Fibroblast of lung (primary cell): ENCODE data around the gene DOLK. TPM values are rescaled to one million over a fixed set of nuclear protein-coding genes. Genes with fewer than 3 reads are reported as not detected.

Source experiments
- DNase-seq, 2 donors: peaks; one replicate each; pipeline versions ENCODE4 v3.0.0 to v3.0.0-alpha.2; 2010; ENCODE audit warnings: low read depth in 2 of 2
- H2AFZ ChIP-seq: 2 replicates; pipeline ENCODE4 v1.5.1; 2012; ENCODE audit warnings: low read length, control low read depth, inconsistent platforms
- H3K27ac ChIP-seq: 2 replicates; pipeline ENCODE4 v1.5.1; 2011; ENCODE audit warnings: low read length, control low read depth; ENCODE audit not compliant: insufficient read depth
- H3K27me3 ChIP-seq: 2 replicates; pipeline ENCODE4 v1.5.1; 2011; ENCODE audit warnings: mild to moderate bottlenecking, low read length; ENCODE audit not compliant: control insufficient read depth, insufficient read depth
- H3K36me3 ChIP-seq: 2 replicates; pipeline ENCODE4 v1.5.1; 2011; ENCODE audit warnings: low read length; ENCODE audit not compliant: control insufficient read depth, insufficient read depth
- H3K4me1 ChIP-seq: 2 replicates; pipeline ENCODE4 v1.5.1; 2011; ENCODE audit warnings: low read length; ENCODE audit not compliant: control insufficient read depth, insufficient read depth; ENCODE audit errors: extremely low read depth
- H3K4me2 ChIP-seq: 2 replicates; pipeline ENCODE4 v1.5.1; 2011; ENCODE audit warnings: low read length, control low read depth; ENCODE audit not compliant: insufficient read depth; ENCODE audit errors: extremely low read depth
- H3K4me3 ChIP-seq, 4 experiments: fragments of 200-600 bp in 1 of 4; sonication (generic) in 1 of 4; replicated peaks in 1 of 4; 2 replicates each; pipeline ENCODE4 v1.5.1; 2011 to 2016; ENCODE audit warnings: low read length in 4 of 4, low read depth in 3 of 4, mild to moderate bottlenecking in 3 of 4, control low read depth in 2 of 4, inconsistent platforms in 1 of 4, mixed read lengths in 1 of 4; ENCODE audit not compliant: insufficient read depth in 1 of 4; ENCODE audit errors: control extremely low read depth in 1 of 4
- H3K79me2 ChIP-seq: 2 replicates; pipeline ENCODE4 v1.5.1; 2012; ENCODE audit warnings: mild to moderate bottlenecking, low read length, inconsistent platforms; ENCODE audit not compliant: control insufficient read depth, insufficient read depth
- H3K9ac ChIP-seq: 2 replicates; pipeline ENCODE4 v1.5.1; 2011; ENCODE audit warnings: mild to moderate bottlenecking, low read length, control low read depth; ENCODE audit not compliant: insufficient read depth
- H3K9me3 ChIP-seq: 2 replicates; pipeline ENCODE4 v1.5.1; 2012; ENCODE audit warnings: low read depth, low read length; ENCODE audit not compliant: control insufficient read depth, insufficient read depth
- H4K20me1 ChIP-seq: 2 replicates; pipeline ENCODE4 v1.5.1; 2011; ENCODE audit warnings: low read length; ENCODE audit not compliant: control insufficient read depth, insufficient read depth; ENCODE audit errors: extremely low read depth
- CTCF ChIP-seq, 2 donors: IDR thresholded peaks in 1 of 2; conservative IDR thresholded peaks in 1 of 2; 1 replicate in 1 of 2; 2 replicates in 1 of 2; pipeline ENCODE4 v1.5.1; 2011 to 2012; ENCODE audit warnings: low read length in 2 of 2, control low read depth in 1 of 2, inconsistent platforms in 1 of 2, low read depth in 1 of 2, mild to moderate bottlenecking in 1 of 2
- EZH2 ChIP-seq: IDR thresholded peaks from 2 replicates; pipeline ENCODE4 v1.5.1; 2012; ENCODE audit warnings: low read length, control low read depth, mild to moderate bottlenecking; ENCODE audit errors: missing control alignments
- polyA plus RNA-seq, 2 donors: library from polyadenylated mRNA; depleted of rRNA in 1 of 2; stranded (reverse) in 1 of 2; unstranded in 1 of 2; fragments of >200 nt; gene quantifications; 2 replicates each; pipeline ENCODE4 v1.2.1, GENCODE V29; 2011 to 2012; ENCODE audit warnings: missing spikeins in 1 of 2
- total RNA-seq: library from RNA; depleted of rRNA; stranded (reverse); fragments of >200 nt; gene quantifications from 2 replicates; pipeline ENCODE4 v1.2.1, GENCODE V29; 2014

DOLK gene
- total and polyA plus RNA-seq, 2 donors (not counting 1 experiment from before 2014, with no cell fraction given) = 29.9 to 31.4 TPM

- TF ChIP-seq EZH2 = no peak
- no peak for TF ChIP-seq CTCF (conservative IDR thresholded peaks at IDR 0.05 in 1 of 2, IDR thresholded peaks at IDR 0.05 in 1 of 2; ENCODE audit: low read depth in 1 of 2, low read length in 2 of 2)
- H3K36me3 ChIP-seq = peaks cover 28% of the 10 kb centered on the region
- H3K4me1 ChIP-seq = peaks cover 12% of the 10 kb centered on the region
- no peaks in the 10 kb centered on the region for H4K20me1 ChIP-seq
- peaks cover 29% of the 10 kb centered on the region for H3K79me2 ChIP-seq
- no peak overlapping the region for H3K27ac ChIP-seq
- no peak overlapping the region for H3K4me2 ChIP-seq
- H3K9ac ChIP-seq = no peak overlapping the region
- no peak overlapping the region for H2AFZ ChIP-seq
- no peak for DNase-seq
- no peaks in the 10 kb centered on the region for H3K9me3 ChIP-seq
- H3K4me3 ChIP-seq = no peak overlapping the region
- no peaks in the 10 kb centered on the region for H3K27me3 ChIP-seq
These were observed 40.7 kb downstream of the DOLK start for GRCh38 chr9:128906741-128907140.

- H3K4me2 ChIP-seq = no peak overlapping the region
- H3K9ac ChIP-seq = no peak overlapping the region
- TF ChIP-seq EZH2 = no peak
- no peak for TF ChIP-seq CTCF (conservative IDR thresholded peaks at IDR 0.05 in 1 of 2, IDR thresholded peaks at IDR 0.05 in 1 of 2; ENCODE audit: low read depth in 1 of 2, low read length in 2 of 2)
- peaks cover 4% of the 10 kb centered on the region for H3K4me1 ChIP-seq
- no peaks in the 10 kb centered on the region for H4K20me1 ChIP-seq
- no peak overlapping the region for H3K27ac ChIP-seq
- H3K4me3 ChIP-seq = no peak overlapping the region
- H3K9me3 ChIP-seq = no peaks in the 10 kb centered on the region
- H3K36me3 ChIP-seq = peaks cover 28% of the 10 kb centered on the region
- H2AFZ ChIP-seq = no peak overlapping the region
- no peaks in the 10 kb centered on the region for H3K27me3 ChIP-seq
- no peak for DNase-seq
- H3K79me2 ChIP-seq = peaks cover 29% of the 10 kb centered on the region
These were observed 41.4 kb downstream of the DOLK start for GRCh38 chr9:128905964-128906363.

- TF ChIP-seq CTCF (conservative IDR thresholded peaks at IDR 0.05 in 1 of 2, IDR thresholded peaks at IDR 0.05 in 1 of 2; ENCODE audit: low read depth in 1 of 2, low read length in 2 of 2) = no peak
- DNase-seq = peak; percentile 32 to 44
- peaks cover 20% of the 10 kb centered on the region for H3K36me3 ChIP-seq
- no peak overlapping the region for H3K27ac ChIP-seq
- no peak overlapping the region for H3K9ac ChIP-seq
- no peaks in the 10 kb centered on the region for H4K20me1 ChIP-seq
- H3K4me3 ChIP-seq = no peak overlapping the region
- peaks cover 20% of the 10 kb centered on the region for H3K79me2 ChIP-seq
- no peak overlapping the region for H3K4me2 ChIP-seq
- H3K27me3 ChIP-seq = no peaks in the 10 kb centered on the region
- peaks cover 2% of the 10 kb centered on the region for H3K4me1 ChIP-seq
- H2AFZ ChIP-seq = no peak overlapping the region
- no peaks in the 10 kb centered on the region for H3K9me3 ChIP-seq
These were observed 43.4 kb downstream of the DOLK start for GRCh38 chr9:128903871-128904620.
